GM12891 (cell line): ENCODE measurements around the gene SEH1L.

Experiments
- POLR2A ChIP-seq: IDR thresholded peaks from 2 replicates; pipeline ENCODE4 v1.6.1; 2011; ENCODE audit warnings: low read depth, low read length, control low read depth
- POLR2AphosphoS5 ChIP-seq: IDR thresholded peaks from 2 replicates; pipeline ENCODE4 v1.6.1; 2011; ENCODE audit warnings: low read depth, low read length, control low read depth
- POU2F2 ChIP-seq: IDR thresholded peaks from 2 replicates; pipeline ENCODE4 v1.6.1; 2011; ENCODE audit warnings: low read depth, mild to moderate bottlenecking, control low read depth, low read length, moderate library complexity
- SPI1 ChIP-seq: IDR thresholded peaks from 2 replicates; pipeline ENCODE4 v1.6.1; 2011; ENCODE audit warnings: low read depth, low read length, control low read depth
- TAF1 ChIP-seq: IDR thresholded peaks from 2 replicates; pipeline ENCODE4 v1.6.1; 2011; ENCODE audit warnings: low read depth, low read length, control low read depth

DNA sequence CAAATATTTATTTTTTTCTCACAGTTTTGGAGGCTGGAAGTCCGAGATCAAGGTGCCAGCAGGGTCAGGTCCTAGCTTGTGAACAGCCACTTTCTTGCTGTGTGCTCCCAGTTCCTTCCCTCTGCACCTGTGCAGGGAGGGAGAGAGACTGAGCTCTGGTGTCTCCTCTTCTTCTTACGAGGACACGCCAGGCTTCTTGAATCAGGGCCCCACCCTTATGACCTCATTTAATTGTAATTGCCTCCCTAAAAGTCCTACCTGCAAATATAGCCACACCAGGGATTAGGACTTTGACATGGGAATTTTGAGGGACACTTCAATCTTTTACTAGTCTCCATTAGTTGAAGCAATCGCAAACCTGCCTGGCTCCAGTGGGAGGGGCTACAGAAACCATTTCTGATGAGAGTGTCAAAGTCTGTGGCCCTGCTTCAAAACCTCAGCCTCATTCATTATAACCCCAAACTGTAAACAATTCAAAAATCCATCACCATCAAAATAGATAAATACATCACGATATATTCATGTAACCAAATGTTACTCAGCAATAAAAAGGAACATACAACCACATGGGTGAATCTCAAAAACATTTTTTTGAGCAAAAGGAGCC, 18.2 kb upstream of the SEH1L start:
- TF ChIP-seq TAF1 (no peak), POLR2A (no peak), POLR2AphosphoS5 (no peak), SPI1 (no peak), POU2F2 (no peak)
